Ishikawa (cell line): ENCODE data around the gene HELZ.

Experiments used
- CEBPB ChIP-seq: IDR thresholded peaks from 2 replicates; pipeline ENCODE4 v1.6.1; 2012
- EP300 ChIP-seq: IDR thresholded peaks from 2 replicates; pipeline ENCODE4 v1.6.1; 2012; ENCODE audit warnings: borderline replicate concordance
- NFIC ChIP-seq: IDR thresholded peaks from 2 replicates; pipeline ENCODE4 v1.6.1; 2012
- RAD21 ChIP-seq: IDR thresholded peaks from 2 replicates; pipeline ENCODE4 v1.6.1; 2012; ENCODE audit warnings: low read depth
- TAF1 ChIP-seq: IDR thresholded peaks from 2 replicates; pipeline ENCODE4 v1.6.1; 2012; ENCODE audit warnings: low read depth, mild to moderate bottlenecking
- TEAD4 ChIP-seq: IDR thresholded peaks from 2 replicates; pipeline ENCODE4 v1.6.1; 2012
- YY1 ChIP-seq: IDR thresholded peaks from 2 replicates; pipeline ENCODE4 v1.6.1; 2012; ENCODE audit warnings: low read depth

DNA sequence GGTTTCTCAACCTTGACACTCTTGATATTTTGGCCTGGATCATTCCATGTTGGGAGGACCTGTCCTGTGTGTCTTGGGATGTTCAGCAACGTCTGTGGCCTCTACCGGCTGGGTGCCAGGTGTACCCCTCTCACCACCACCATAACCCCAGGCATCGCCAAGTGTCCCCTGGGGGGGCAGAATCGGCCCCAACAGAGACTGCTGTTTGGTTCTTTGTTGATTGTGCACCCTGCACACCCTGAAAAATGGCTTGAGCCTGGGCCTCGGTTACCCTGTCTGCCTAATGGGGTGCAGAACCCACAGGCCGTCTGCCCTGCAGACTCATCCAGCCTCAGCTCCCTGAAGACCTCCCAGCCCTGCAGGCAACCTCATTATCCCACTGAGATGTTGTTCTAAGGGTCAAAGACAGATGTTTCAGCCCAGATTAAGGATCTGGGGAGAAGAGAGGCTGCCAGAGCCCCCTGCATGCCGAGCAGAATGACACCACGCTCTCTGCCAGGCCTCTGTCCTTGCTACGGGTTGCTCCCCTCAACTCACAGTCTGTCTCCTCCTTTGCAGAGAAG, 191.5 kb downstream of the HELZ start:
- TF ChIP-seq EP300 (no peak), TAF1 (no peak), RAD21 (no peak), TEAD4 (no peak), NFIC (no peak), CEBPB (no peak), YY1 (no peak)
